Jurkat, Clone E6-1 (cell line): Measurements from ENCODE around the gene PTPRN2.
A peak's percentile ranks its signal among the peaks of the same experiment; 100 is the strongest.
"Not testable (repeated sequence)": the region's sequence is repeated elsewhere in the genome, so short reads cannot be mapped to it uniquely, and the experiment has no call there.

Experiments
- DNase-seq: peaks from one replicate; pipeline ENCODE4 v3.0.0-alpha.2; 2011; ENCODE audit warnings: low read depth, low spot score
- H3K4me3 ChIP-seq: 2 replicates; pipeline ENCODE4 v1.5.1; 2011; ENCODE audit warnings: mild to moderate bottlenecking, low read length, control low read depth, moderate library complexity

Gene PTPRN2

GRCh38 chr7:157500171-157500960 is 1087.3 kb downstream of the PTPRN2 start:
- no peak overlapping the region for H3K4me3 ChIP-seq
- DNase-seq: no peak

GRCh38 chr7:157499835-157500153 is 1087.8 kb downstream of the PTPRN2 start:
- no peak for DNase-seq

GRCh38 chr7:157499121-157499834 is 1088.3 kb downstream of the PTPRN2 start:
- no peak for DNase-seq
- H3K4me3 ChIP-seq: no peak overlapping the region

More at GRCh38 chr7:157499835-157500153, 1087.8 kb downstream of the PTPRN2 start:
- H3K4me3 ChIP-seq: no peak overlapping the region

- no peak overlapping the region for H3K4me3 ChIP-seq
- no peak for DNase-seq
Observed at GRCh38 chr7:157498657-157499056, 1089.0 kb downstream of the PTPRN2 start.

DNA sequence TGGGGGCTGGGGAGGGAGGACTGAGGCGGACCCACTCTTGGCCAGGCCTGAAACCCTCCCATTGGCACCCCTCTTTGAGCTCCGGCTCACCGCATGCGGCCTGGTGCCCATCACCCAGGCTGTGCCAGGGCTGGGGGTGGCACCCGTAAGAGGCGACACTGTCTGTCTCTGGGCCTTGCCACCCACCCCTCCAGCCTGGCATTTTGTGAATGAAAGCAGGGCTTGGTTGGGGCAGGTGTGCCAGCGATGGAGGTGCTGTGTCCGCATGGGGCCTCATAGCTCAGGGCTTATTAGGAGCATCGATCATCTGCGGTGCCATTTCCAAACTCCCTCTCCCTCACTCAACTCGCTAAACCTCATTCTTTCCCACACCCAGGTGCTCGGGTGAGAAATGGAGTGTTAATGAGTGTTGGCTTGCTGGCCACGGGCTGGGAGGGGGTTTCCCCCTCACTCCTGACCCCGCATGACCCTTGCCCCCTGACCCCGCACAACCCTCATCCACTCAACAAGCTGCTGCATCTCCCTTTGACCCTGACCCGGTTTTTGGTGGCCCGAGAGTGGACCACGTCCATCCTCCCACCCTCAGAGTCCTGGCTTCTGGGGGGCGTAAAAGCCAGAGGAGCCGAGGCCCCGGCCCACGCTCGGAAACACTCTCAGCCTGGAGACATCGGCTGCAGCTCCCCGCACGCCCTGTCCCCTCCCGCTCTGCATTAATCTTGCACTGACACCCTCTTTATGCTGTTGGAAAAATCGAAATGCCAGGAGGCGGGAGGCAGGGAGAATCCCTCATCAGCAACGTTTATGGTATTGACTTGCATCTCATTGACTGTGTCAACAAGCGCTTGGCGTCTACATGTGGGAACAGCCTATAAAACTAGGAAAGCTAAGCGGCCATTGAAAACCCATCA is 1089.6 kb downstream of the PTPRN2 start:
- DNase-seq: no peak
- no peak overlapping the region for H3K4me3 ChIP-seq

- no peak for DNase-seq
- H3K4me3 ChIP-seq: no peak overlapping the region
Observed at GRCh38 chr7:157497367-157497743, 1090.3 kb downstream of the PTPRN2 start.

DNA sequence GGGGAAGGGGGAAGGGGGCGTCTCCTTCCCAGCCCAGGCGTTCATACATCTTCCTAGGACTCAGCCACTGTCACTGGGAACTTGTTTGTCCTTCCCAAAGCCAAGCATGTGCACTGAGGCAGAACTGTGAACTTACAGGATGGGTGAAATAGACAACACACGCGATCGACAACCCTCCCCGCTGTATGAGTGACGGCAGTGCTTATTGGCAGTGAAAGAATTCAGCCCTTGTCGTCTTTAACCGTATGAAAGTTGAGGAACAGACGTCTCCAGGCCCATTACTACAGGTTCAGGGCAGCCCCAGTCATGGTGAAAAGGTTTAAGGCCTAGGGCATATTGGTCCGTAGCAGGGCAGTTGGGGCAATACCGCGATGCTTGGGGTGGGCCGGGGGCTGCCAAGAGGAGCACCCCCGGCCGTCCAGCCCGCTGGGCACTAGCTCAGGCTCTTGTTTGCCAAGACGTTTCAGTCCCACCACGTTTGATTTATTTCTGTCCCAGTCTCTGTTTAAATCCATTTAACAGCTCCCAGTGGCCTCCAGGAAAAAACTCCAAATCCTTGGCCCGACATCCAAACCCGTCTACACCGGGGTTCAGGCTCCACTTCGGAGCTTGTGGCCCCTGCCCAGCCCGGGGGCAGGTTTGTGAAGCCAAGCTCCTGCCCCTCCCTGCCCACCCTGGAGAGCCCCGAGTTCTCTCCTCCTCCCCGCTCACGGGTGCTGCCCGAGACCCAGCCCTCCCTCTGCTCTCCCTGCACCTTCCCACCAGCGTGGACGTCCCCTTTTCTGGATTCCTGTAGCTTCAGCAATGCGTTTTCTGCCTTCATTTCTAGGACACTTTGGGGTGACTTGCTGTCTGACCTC is 1091.0 kb downstream of the PTPRN2 start:
- DNase-seq: no peak
- no peak overlapping the region for H3K4me3 ChIP-seq

DNA sequence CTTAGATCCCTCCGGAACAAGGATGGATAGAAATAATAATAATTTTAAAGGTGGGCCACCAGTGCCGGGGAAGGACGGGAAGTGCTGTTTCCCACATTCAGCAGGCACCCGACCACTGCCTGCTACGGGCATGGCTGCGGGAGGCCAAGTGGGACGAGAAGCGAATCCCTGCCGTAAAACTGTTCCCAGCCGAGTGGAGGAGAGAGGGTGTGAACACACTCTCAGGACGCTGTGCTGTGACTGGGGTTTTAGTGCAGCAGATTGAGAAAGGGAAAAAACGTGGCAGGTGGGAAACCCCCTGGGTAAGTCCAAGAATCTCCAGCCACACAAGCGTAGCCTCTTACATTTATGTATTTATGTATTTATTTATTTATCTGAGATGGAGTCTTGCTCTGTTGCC is 1092.0 kb downstream of the PTPRN2 start:
- DNase-seq: no peak
- no peak overlapping the region for H3K4me3 ChIP-seq

GRCh38 chr7:157495177-157495553 is 1092.5 kb downstream of the PTPRN2 start:
- no peak for DNase-seq
- no peak overlapping the region for H3K4me3 ChIP-seq

DNA sequence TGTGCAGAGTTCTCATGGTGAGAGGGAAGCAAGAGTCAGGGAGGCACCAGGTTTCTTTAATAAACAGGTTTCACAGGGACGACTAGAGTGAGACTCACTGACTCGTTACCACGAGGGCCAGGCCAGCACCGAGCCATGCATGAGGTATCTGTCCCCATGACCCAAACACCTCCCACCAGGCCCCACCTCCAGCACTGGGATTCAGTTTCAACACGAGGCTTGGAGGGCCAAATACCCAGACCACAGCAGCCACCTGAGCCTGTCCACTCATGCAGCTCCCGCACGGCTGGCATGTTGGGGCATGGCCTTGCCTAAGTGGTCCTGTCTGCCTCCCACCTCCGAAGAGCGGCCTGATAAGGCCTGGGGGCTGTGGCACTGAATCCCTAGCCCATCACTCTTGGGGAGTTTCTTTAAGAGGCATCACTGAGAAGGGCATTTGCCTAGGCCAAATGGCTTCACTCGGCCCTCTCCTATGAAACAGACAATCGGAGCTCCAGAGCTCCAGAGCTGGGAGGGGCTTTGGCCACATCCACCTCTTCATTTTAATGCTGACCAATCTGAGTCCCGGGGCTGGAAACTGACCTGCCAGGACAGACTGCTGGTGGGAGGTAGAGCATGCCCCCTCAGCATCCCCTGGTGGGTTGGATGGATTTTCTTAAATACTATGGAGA is 1093.0 kb downstream of the PTPRN2 start:
- no peak overlapping the region for H3K4me3 ChIP-seq
- DNase-seq: no peak

GRCh38 chr7:157493776-157494175 is 1093.8 kb downstream of the PTPRN2 start:
- no peak overlapping the region for H3K4me3 ChIP-seq

GRCh38 chr7:157493017-157493416 is 1094.6 kb downstream of the PTPRN2 start:
- H3K4me3 ChIP-seq: no peak overlapping the region
- DNase-seq: no peak

More at GRCh38 chr7:157493776-157494175, 1093.8 kb downstream of the PTPRN2 start:
- DNase-seq: no peak

DNA sequence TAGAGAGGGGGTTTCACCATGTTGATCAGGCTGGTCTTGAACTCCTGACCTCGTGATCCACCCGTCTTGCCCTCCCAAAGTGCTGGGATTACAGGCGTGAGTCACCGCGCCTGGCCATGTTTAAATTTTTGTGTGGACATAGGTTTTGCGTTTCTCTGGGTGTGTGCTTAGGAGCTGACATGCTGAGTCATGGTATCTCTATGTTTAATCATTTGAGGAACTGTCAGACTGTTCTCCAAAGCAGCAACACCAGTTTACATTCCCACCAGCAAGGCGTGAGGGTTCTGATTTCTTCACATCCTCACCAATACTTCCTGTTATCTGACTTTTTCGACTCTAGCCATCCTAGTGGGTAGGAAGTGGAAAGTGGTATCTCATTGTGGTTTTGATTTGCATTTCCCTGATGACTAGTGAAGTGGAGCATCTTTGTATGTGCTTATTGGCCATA is 1097.1 kb downstream of the PTPRN2 start:
- no peak overlapping the region for H3K4me3 ChIP-seq
- DNase-seq: peak; percentile 93

- H3K4me3 ChIP-seq, DNase-seq: not testable (repeated sequence)
Observed at GRCh38 chr7:157489870-157490269, 1097.8 kb downstream of the PTPRN2 start.
